IPS-18a (cell line): Measurements from ENCODE around the gene TSSK2.

Experiments
- H3K27ac ChIP-seq: one replicate; pipeline ENCODE4 v1.5.1; 2013; ENCODE audit warnings: low read length
- H3K27me3 ChIP-seq: one replicate; pipeline ENCODE4 v1.6.1; 2013; ENCODE audit warnings: mild to moderate bottlenecking, low read length; ENCODE audit not compliant: control insufficient read depth, insufficient read depth
- H3K36me3 ChIP-seq: one replicate; pipeline ENCODE4 v1.6.1; 2013; ENCODE audit warnings: low read depth, low read length; ENCODE audit not compliant: control insufficient read depth
- H3K4me1 ChIP-seq: one replicate; pipeline ENCODE4 v1.6.1; 2013; ENCODE audit warnings: low read depth, low read length; ENCODE audit not compliant: control insufficient read depth
- H3K4me3 ChIP-seq: one replicate; pipeline ENCODE4 v1.5.1; 2013; ENCODE audit warnings: low read length
- H3K9ac ChIP-seq: one replicate; pipeline ENCODE4 v1.6.1; 2013; ENCODE audit warnings: mild to moderate bottlenecking, low read length, moderate library complexity
- H3K9me3 ChIP-seq: one replicate; pipeline ENCODE4 v1.6.1; 2013; ENCODE audit warnings: low read depth, low read length; ENCODE audit not compliant: control insufficient read depth

TSSK2 gene

GRCh38 chr22:19107730-19108074 is 23.4 kb upstream of the TSSK2 start:
- Histone ChIP-seq H3K4me1 (peaks cover 20% of the 10 kb centered on the region), H3K27me3 (no peaks in the 10 kb centered on the region), H3K27ac (no peak overlapping the region), H3K4me3 (no peak overlapping the region), H3K9me3 (no peaks in the 10 kb centered on the region), H3K9ac (no peak overlapping the region), H3K36me3 (no peaks in the 10 kb centered on the region)

DNA sequence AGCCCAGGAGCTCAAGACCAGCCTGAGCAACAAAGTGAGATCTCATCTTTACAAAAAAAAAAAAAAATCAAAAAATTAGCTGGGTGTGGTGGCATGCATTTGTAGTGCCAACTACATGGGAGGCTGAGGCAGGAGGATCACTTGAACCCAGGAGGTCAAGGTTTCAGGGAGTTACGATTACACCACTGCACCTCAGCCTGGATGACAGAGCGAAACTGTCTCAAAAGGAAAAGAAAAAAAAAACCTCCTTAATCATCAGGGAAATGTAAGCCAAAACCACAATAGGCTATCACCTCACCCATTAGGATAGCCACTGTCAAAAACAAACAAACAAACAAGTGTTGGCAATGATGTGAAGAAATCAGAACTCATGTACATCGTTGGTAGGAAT is 22.3 kb upstream of the TSSK2 start:
- Histone ChIP-seq H3K9ac (no peak overlapping the region), H3K27ac (no peak overlapping the region), H3K27me3 (no peaks in the 10 kb centered on the region), H3K36me3 (no peaks in the 10 kb centered on the region), H3K9me3 (no peaks in the 10 kb centered on the region), H3K4me1 (peaks cover 20% of the 10 kb centered on the region), H3K4me3 (no peak overlapping the region)

- no peak overlapping the region for H3K9ac ChIP-seq
- H3K9me3 ChIP-seq = no peaks in the 10 kb centered on the region
- H3K27me3 ChIP-seq = no peaks in the 10 kb centered on the region
- no peaks in the 10 kb centered on the region for H3K36me3 ChIP-seq
- no peak overlapping the region for H3K4me3 ChIP-seq
- no peak overlapping the region for H3K27ac ChIP-seq
- H3K4me1 ChIP-seq = peaks cover 20% of the 10 kb centered on the region
These were observed 21.7 kb upstream of the TSSK2 start for GRCh38 chr22:19109198-19110063.

GRCh38 chr22:19110064-19110458 is 21.0 kb upstream of the TSSK2 start:
- H3K9ac ChIP-seq = no peak overlapping the region
- peaks cover 20% of the 10 kb centered on the region for H3K4me1 ChIP-seq
- H3K4me3 ChIP-seq = no peak overlapping the region
- H3K27me3 ChIP-seq = no peaks in the 10 kb centered on the region
- H3K9me3 ChIP-seq = no peaks in the 10 kb centered on the region
- H3K27ac ChIP-seq = no peak overlapping the region
- no peaks in the 10 kb centered on the region for H3K36me3 ChIP-seq

GRCh38 chr22:19110646-19111045 is 20.5 kb upstream of the TSSK2 start:
- Histone ChIP-seq H3K4me1 (peaks cover 20% of the 10 kb centered on the region), H3K27me3 (no peaks in the 10 kb centered on the region), H3K4me3 (no peak overlapping the region), H3K27ac (no peak overlapping the region), H3K9me3 (no peaks in the 10 kb centered on the region), H3K9ac (no peak overlapping the region), H3K36me3 (no peaks in the 10 kb centered on the region)

DNA sequence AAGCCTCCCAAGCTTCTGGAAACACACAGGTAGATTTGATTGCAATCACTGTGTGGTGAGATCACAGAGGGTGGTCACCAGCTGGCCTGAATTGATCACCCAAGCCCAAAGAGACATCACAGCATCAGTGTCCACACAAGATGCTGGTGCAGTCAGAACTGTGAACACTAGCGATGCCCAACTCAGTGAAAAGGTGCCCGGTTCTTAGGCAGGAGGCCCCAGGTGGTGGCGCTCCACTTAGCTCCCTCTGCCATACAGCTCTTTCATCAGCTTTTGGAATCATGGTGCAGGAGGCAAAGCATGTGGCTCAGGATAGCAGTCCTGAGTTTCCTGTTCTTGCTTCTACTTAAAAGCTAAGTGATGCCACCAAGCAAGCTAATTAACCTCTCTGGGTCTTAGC is 20.0 kb upstream of the TSSK2 start:
- Histone ChIP-seq H3K4me3 (no peak overlapping the region), H3K27ac (no peak overlapping the region), H3K27me3 (no peaks in the 10 kb centered on the region), H3K4me1 (peaks cover 20% of the 10 kb centered on the region), H3K9me3 (no peaks in the 10 kb centered on the region), H3K36me3 (no peaks in the 10 kb centered on the region), H3K9ac (no peak overlapping the region)

- Histone ChIP-seq H3K27ac (no peak overlapping the region), H3K4me3 (no peak overlapping the region), H3K36me3 (no peaks in the 10 kb centered on the region), H3K9ac (no peak overlapping the region), H3K9me3 (no peaks in the 10 kb centered on the region), H3K27me3 (no peaks in the 10 kb centered on the region), H3K4me1 (peaks cover 20% of the 10 kb centered on the region)
These were observed 19.5 kb upstream of the TSSK2 start for GRCh38 chr22:19111584-19111983.

DNA sequence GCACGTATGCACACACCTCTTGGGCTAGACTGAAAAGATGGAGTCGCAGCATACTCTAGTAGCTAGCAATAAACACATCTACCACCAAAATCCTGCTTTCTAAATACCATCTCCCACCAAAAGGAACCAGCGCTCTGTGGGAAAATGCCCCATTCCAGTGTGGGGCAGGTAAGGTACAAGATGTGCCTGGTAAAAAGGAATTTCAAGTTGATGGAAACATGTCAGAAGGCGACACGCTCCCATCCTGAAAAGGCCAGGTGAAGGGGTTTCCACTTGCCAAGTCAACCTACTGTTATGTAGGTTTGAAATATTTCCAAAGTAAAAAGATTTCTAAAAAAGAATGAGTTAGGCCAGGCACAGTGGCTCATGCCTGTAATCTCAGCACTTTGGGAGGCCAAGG is 17.7 kb upstream of the TSSK2 start:
- Histone ChIP-seq H3K9me3 (no peaks in the 10 kb centered on the region), H3K36me3 (peaks cover under 1% of the 10 kb centered on the region), H3K27ac (no peak overlapping the region), H3K27me3 (no peaks in the 10 kb centered on the region), H3K9ac (no peak overlapping the region), H3K4me1 (peaks cover 20% of the 10 kb centered on the region), H3K4me3 (no peak overlapping the region)

- no peak overlapping the region for H3K27ac ChIP-seq
- H3K27me3 ChIP-seq = no peaks in the 10 kb centered on the region
- H3K9me3 ChIP-seq = no peaks in the 10 kb centered on the region
- H3K4me1 ChIP-seq = peaks cover 15% of the 10 kb centered on the region
- no peak overlapping the region for H3K9ac ChIP-seq
- H3K36me3 ChIP-seq = peaks cover 4% of the 10 kb centered on the region
- no peak overlapping the region for H3K4me3 ChIP-seq
These were observed 16.0 kb upstream of the TSSK2 start for GRCh38 chr22:19114984-19115552.

GRCh38 chr22:19115628-19116027 is 15.5 kb upstream of the TSSK2 start:
- H3K36me3 ChIP-seq = peaks cover 4% of the 10 kb centered on the region
- H3K9me3 ChIP-seq = no peaks in the 10 kb centered on the region
- H3K4me1 ChIP-seq = peaks cover 10% of the 10 kb centered on the region
- no peak overlapping the region for H3K27ac ChIP-seq
- H3K4me3 ChIP-seq = no peak overlapping the region
- H3K9ac ChIP-seq = no peak overlapping the region
- H3K27me3 ChIP-seq = no peaks in the 10 kb centered on the region

DNA sequence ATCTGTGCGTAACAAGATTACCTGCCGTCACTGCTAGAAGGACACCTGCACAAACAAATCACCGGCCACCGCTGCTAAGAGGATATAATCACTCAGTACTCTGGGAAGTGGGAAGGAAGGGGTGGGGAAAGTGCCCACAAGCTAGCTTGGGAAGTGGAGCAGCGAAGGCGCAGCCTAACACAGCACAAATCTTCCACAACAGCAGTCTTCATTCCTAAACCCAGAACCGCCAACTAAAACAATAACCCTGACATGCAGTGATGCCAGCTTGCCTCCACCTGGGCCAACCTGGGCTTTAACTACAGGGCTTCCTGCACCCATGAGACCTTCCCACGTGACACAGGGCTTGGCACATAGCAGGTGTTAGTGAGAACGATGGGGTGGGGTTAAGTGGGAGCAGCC is 14.0 kb upstream of the TSSK2 start:
- Histone ChIP-seq H3K9me3 (no peaks in the 10 kb centered on the region), H3K4me3 (no peak overlapping the region), H3K4me1 (peaks cover 7% of the 10 kb centered on the region), H3K27ac (no peak overlapping the region), H3K36me3 (peaks cover 4% of the 10 kb centered on the region), H3K9ac (no peak overlapping the region), H3K27me3 (no peaks in the 10 kb centered on the region)

- peaks cover 12% of the 10 kb centered on the region for H3K4me1 ChIP-seq
- no peaks in the 10 kb centered on the region for H3K9me3 ChIP-seq
- no peak overlapping the region for H3K27ac ChIP-seq
- H3K27me3 ChIP-seq = no peaks in the 10 kb centered on the region
- H3K4me3 ChIP-seq = no peak overlapping the region
- no peak overlapping the region for H3K9ac ChIP-seq
- peaks cover 4% of the 10 kb centered on the region for H3K36me3 ChIP-seq
These were observed 12.7 kb upstream of the TSSK2 start for GRCh38 chr22:19118329-19118880.
